HS-5 (cell line): ENCODE results near the gene ANKZF1.

Source experiments
- DNase-seq: peaks from one replicate; pipeline ENCODE4 v3.0.0-alpha.2; 2012; ENCODE audit warnings: low read depth

Gene ANKZF1

DNA sequence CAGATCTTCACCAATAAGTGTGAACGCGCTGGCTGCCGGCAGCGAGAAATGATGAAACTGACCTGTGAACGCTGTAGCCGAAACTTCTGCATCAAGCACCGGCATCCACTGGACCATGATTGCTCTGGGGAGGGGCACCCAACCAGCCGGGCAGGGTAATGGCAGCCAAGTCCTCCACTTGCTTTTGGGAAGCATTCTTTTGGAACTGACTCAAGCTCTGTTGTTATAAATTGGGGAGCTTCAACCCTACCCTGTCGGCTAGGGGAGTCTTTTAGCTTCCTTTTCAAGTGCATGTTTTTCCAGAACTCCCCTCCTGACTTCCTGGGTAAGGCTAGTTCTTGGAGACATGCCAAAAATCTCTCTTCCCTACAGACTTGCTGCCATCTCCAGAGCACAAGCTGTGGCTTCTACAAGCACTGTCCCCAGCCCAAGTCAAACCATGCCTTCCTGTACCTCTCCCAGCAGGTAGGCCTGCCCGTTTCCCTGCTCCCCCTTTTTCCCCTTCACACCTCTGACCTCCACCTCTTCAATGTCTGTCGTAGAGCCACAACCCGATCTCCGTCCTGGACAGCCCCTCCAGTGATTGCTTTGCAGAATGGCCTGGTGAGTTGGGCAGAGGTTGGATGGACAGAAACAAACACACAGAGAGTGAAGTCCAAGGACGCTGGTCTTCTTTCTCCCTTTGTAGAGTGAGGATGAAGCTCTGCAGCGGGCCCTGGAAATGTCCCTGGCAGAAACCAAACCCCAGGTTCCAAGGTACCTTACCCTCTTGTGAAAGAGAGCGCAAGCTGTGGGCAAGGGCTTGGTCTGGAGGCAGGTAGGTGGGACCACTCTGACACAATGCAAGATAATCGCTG lies 21.5 kb upstream of the ANKZF1 start:
- no peak for DNase-seq

GRCh38 chr2:219209236-219210195 lies 20.1 kb upstream of the ANKZF1 start:
- DNase-seq, result no peak

DNA sequence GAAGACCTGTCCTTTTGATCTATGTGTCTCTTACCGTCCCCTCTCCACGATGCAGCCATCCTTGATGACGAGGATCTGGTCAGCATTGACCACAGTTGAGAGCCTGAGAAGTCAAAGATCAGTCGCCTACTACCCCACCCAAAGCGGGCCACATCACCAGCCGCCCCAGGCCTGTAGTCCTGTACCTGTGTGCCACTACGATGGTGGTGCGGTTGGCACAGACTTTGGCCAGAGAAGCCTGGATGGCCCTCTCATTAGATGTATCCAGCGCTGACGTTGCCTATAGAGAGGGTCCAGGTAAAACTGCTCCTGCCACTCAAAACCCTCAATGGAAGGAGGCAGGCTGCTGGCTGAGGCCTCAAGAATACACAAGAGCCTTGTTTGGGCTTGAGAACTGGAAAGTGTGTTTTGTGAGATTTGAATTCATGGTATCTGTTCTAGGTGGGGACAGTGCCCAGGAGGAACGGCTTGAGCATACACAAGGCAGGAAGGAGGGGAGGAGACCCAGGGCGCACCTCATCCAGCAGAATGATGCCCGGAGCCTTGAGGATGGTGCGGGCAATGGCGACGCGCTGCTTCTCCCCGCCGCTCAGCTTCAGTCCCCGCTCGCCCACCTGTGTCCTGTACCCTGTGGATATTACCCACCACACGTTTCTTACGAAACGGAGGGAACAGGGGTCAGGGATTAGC lies 19.3 kb upstream of the ANKZF1 start:
- no peak for DNase-seq

- DNase-seq, result no peak
Measured at GRCh38 chr2:219210886-219211362, 18.7 kb upstream of the ANKZF1 start.

DNA sequence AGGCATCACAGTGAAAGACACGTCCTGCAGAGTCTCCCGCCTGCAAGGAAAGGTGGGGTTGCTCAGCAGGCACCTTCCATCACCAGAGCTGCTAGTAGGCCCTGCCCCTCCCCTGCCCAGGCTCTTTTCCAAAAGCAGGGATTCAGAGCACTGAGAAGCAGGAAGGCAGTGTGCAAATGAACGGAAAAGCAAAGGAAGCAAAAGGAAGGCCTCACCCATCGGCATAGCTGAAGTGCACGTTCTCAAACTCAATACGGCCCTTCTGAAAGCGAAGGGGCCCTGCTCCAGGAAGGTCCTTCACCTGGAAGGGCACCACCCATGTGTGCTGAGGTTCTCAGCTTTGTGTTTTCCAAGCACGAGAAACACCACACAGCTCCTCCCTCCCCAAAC lies 16.6 kb upstream of the ANKZF1 start:
- DNase-seq, result no peak

DNA sequence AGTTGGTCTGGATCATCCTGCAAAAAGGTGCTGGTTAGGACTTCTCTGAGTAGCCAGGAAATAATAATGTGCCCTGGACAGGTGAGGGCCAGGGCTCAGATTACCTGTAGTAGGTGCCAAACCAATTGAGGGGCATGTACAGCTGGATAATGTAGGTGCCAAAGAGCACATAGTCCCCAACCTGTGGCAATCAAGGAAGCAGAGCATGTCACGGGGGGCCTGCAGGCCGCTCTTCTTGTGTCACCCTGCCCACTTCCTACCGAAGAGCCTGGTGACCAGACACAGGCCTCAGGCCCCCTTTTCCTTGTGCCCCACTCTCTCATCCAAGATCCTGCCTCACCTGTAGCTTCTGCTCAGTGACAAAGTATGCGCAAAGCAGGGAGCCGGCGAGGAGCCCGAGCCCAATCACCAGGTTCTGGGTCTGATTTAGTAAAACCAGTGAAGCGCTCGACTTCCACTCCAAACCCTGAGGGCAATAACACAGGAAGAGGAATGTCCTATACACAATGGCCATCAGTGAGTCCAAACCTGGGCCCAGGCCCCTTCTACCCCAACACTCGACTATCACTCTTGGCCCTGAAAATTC lies 16.0 kb upstream of the ANKZF1 start:
- no peak for DNase-seq

- no peak for DNase-seq
Measured at GRCh38 chr2:219214141-219214540, 15.5 kb upstream of the ANKZF1 start.

DNA sequence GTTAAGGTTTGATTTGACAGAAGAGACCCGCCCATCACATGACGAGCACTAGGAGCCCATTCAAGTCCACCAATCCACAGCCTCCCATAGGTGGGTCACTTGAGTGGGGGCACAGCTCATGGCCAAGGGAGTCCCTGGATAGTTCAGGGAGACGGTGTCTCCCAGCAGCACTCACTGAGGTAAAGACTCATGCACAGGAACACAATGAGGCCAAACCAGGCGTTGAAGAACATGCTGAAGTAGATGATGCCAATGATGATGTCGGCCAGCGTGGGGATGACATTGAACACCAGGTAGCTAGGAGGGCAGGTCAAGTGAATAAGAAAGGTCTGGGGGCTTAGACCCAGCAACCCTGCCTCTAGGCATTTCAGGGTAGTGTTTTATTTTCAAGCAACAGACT lies 14.8 kb upstream of the ANKZF1 start:
- no peak for DNase-seq

DNA sequence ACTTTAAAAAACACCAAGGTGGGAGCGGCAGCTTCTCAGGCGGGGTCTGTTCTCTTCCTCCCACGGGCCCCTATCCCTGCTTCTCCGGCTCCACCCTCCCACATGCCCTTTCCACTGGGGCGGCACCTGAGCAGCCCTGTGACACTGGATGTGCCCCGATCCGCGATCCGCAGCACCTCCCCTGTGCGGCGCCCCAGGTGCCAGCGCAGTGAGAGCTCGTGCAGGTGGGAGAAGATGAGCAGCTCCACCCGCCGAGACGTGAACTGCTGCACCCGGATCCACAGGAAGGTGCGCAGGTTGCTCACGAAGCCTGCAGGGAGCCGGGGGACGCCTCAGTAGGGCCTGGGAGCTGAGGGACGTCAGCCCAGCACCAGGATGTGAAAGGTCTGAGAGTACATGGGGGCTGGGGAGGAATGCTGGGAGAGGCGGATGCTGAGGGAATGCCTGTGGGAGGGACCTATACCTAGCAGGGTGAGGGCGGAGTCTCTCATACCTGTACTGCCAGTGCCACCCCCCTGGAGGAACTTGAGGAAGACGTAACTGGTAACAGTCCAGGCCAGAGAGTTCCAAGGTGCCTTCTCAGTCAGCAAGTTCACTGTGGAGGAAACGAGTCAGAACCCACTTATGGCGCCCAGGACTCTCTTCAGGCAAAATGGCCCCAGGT lies 13.6 kb upstream of the ANKZF1 start:
- no peak for DNase-seq

DNA sequence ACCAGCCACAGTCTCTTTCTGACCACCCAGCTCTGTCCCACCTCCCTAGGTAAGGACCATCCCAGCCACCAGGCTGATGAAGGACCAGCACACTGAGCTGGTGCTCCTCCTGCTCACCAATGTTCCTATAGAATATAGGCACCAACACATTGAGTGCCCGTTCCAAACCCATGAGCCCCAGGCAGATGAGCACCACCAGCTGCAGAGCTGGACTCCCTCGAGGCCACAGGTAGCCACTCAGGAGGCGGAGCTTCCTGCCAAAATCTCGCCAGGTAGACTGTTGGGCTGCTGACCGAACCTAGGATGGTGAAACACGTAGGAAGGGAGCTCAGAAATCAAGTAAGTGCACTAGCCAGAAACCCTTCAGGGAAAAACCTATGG lies 13.1 kb upstream of the ANKZF1 start:
- no peak for DNase-seq

- peak; percentile 47 for DNase-seq
Measured at GRCh38 chr2:219218217-219218731, 11.3 kb upstream of the ANKZF1 start.

DNA sequence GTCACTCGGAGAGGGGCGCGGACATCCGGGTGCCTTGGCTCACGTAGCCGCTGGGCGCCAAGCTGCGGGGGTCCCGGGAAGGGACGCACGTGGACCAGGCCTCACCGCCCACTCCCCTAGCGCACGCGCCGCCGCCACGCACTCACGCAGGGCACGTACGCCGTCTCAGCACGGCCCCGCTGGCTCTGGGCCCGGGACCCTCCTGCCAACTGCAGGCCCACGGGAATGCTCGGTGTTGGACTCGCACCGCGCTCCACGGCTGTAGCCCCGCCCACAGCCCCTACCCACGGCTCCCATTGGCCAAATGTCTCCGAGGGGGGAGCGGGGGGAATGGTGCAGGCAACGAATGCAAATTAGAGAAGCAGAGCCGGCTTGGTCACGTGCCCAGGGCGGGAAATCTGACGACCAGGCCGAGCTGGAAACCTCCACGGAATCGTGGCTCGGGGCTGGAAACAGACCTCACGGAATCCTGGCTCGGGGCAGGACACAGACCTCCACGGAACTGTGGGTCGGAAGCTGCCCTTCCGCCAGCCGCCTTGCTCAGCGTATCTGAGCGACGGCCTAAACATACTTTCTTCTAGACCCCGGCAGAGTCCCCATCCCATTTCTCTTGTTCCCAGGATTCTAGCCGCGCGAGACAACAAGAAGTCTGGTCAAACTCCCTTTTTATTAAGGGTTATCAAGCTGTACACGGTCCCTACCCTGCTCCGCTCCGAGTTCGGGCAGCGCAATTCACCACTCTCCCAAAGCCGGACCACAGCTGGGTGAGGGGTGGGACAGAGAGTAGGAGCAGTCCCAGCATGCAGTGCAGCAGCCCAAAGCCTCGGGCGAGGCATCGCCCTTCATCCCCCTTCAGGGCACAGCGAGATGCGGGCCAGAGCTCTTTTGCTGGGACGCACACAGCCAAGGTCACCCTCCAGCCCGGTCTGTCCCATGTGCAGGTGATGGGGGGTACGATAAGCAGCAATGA lies 10.6 kb upstream of the ANKZF1 start, which contains the start of gene ABCB6:
TSS of gene ABCB6 (minus strand) at position 227 of the 970 bp plus-strand sequence. CDS start 285 bp downstream, outside the sequence.
- peak; percentile 89 for DNase-seq

DNA sequence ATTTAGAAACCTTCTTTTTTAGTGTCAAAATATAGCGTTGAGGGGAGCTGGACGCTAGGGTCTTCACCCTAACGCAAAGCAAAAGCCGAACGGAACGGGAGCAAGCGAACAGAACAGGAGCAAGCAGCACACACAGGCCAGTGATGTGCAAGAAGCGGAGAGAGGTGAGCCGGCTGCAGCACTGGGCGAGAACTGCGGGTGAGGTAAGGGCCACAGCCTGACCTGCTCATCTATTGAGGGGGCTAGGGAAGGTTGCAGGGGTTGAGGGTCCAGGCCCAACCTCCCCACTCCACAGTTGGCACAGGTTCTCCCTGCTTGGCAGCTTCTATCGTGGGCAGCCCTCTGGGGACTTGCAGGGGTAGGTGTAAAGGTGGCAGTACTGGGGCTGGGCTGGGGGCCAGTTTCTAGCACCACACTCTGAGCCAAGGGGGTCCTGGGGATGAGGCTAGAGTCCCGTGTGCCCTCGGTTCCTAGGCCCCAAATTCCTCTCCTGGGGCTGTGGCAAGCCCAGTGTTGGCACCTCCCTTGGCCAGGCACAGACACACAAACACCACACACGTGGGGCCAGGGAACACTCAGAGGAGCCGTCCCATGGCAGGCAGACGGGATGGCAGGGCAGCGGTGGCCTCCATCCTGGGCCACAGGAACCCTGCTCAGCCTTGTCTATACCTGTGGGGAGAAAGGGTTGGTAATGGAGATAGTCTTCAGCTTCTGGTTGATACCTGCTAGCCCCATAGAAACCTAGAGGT lies 9.6 kb upstream of the ANKZF1 start:
- DNase-seq, result no peak

DNA sequence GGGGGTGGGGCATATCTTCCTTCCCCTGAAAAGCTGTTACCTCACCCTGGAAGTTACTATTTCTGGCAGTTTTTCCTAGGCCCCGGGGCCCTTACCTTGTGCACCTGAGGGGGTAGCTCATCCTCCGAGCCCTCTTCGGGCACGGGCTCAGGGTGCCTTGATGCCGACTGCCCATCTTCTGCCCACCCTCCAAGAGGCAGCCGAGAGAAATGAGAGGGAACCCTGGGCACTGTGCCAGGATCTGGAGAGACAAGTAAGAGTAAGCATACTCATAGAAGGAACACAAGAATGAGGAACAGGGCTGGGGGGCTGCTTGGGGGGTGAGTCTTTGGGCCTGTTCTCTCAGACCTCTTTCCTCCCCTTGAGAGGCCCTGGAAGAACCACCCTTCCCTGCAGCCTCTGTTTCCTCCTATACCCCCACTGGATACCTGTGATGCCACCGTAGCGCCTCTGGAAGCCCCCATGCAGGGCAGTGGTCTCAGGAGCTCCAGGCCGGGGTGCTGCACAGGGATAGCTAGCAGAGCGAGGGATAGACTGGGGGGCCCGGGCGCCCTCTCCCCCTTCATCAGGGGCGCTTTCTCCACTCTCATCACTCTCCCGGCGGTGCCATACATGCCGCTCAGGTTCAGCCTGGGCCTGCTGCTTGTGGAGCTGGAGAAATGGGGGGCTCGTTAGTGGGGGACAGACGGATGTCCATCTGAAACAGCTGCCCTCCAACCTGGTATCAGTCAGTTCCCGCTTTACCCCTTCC lies 8.8 kb upstream of the ANKZF1 start:
- DNase-seq, result no peak

DNA sequence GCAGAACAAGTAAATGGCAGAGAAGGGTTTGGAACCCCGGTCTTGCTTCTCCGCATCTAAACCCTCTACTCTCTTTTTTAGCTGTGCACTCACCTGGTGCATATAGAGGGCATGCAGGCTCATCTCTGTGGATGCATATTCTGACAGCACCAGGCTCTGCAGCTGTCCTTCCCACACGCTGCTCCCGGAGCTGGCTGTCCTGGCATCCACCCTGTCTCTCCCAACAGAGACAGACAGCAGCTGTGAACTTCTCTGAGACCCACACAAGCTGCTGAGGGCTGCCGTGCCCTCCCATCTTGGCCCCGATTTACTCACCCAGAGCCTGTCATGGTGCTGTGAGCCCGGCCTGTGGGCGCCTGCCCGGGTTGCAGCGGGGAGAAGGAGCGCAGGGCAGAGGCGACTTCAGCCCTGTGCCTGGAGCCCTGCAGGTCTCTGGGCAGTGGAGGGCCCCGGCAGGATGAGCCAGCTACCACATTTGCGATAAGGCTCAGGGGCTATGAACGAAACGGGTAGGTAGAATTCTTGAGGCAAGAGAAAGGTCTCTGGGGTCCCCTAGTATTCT lies 7.6 kb upstream of the ANKZF1 start:
- DNase-seq, result no peak

GRCh38 chr2:219223831-219224610 lies 5.6 kb upstream of the ANKZF1 start:
- no peak for DNase-seq

GRCh38 chr2:219225350-219225749 lies 4.3 kb upstream of the ANKZF1 start:
- no peak for DNase-seq
